ENCODE results near the gene TMBIM1.

The TMBIM1 gene

GRCh38 chr2:218271487-218271797, 20.9 kb downstream of the TMBIM1 start:
- DNase-seq = peak; percentile 43

- peak; percentile 56 for DNase-seq
Observed at GRCh38 chr2:218270721-218271486, 21.4 kb downstream of the TMBIM1 start.

- peak; percentile 99 for DNase-seq
Observed at GRCh38 chr2:218269900-218270720, 22.2 kb downstream of the TMBIM1 start, which contains the start of the genes AAMP and PNKD. Gene AAMP, minus strand, starts transcription at chr2:218270137. Its CDS starts 51 bp downstream, at chr2:218270086. Gene PNKD, plus strand, starts transcription at chr2:218270519. Its CDS starts 17 bp downstream, at chr2:218270536.

GRCh38 chr2:218267259-218267658, 25.0 kb downstream of the TMBIM1 start:
- no peak for DNase-seq

GRCh38 chr2:218266316-218266979, 25.9 kb downstream of the TMBIM1 start:
- no peak for DNase-seq

- DNase-seq = no peak
Observed at GRCh38 chr2:218265626-218266025, 26.7 kb downstream of the TMBIM1 start.

- no peak for DNase-seq
Observed at GRCh38 chr2:218264773-218265561, 27.3 kb downstream of the TMBIM1 start.

- DNase-seq = peak; percentile 73
Observed at GRCh38 chr2:218263817-218264641, 28.3 kb downstream of the TMBIM1 start.

GRCh38 chr2:218262631-218263586, 29.4 kb downstream of the TMBIM1 start:
- DNase-seq = no peak

- DNase-seq = no peak
Observed at GRCh38 chr2:218262237-218262600, 30.1 kb downstream of the TMBIM1 start.

GRCh38 chr2:218261423-218262236, 30.7 kb downstream of the TMBIM1 start:
- DNase-seq = no peak

GRCh38 chr2:218260742-218261422, 31.4 kb downstream of the TMBIM1 start, which contains the start of gene GPBAR1:
Gene GPBAR1, plus strand, starts transcription at chr2:218261015. Its CDS starts 1,710 bp downstream, at chr2:218262725.
- DNase-seq = no peak

- no peak for DNase-seq
Observed at GRCh38 chr2:218260166-218260565, 32.1 kb downstream of the TMBIM1 start.

- DNase-seq = no peak
Observed at GRCh38 chr2:218259099-218259961, 33.0 kb downstream of the TMBIM1 start.

GRCh38 chr2:218257390-218257981, 34.8 kb downstream of the TMBIM1 start:
- peak; percentile 61 for DNase-seq

- DNase-seq = no peak
Observed at GRCh38 chr2:218256612-218257350, 35.5 kb downstream of the TMBIM1 start.

GRCh38 chr2:218255446-218255845, 36.9 kb downstream of the TMBIM1 start:
- no peak for DNase-seq
